Neuronal stem cell (in vitro differentiated cells): ENCODE results near the gene SLC38A10.

Source experiments
- DNase-seq: peaks from one replicate; pipeline ENCODE4 v3.0.0-alpha.2; 2013; ENCODE audit warnings: low spot score
- H2AFZ ChIP-seq: one replicate; pipeline ENCODE4 v1.6.1; 2013; ENCODE audit warnings: mild to moderate bottlenecking, low read length, inconsistent platforms
- H2AK5ac ChIP-seq: 2 replicates; pipeline ENCODE4 v1.6.1; 2013; ENCODE audit warnings: low read depth, mild to moderate bottlenecking, inconsistent platforms, low read length, moderate library complexity, mixed read lengths
- H2BK120ac ChIP-seq: 2 replicates; pipeline ENCODE4 v1.6.1; 2013; ENCODE audit warnings: low read depth, mild to moderate bottlenecking, inconsistent platforms, low read length, moderate library complexity, mixed read lengths
- H2BK12ac ChIP-seq: one replicate; pipeline ENCODE4 v1.6.1; 2013; ENCODE audit warnings: low read length, inconsistent platforms
- H2BK15ac ChIP-seq: 2 replicates; pipeline ENCODE4 v1.6.1; 2013; ENCODE audit warnings: mild to moderate bottlenecking, low read length, inconsistent platforms, mixed read lengths
- H2BK5ac ChIP-seq: one replicate; pipeline ENCODE4 v1.6.1; 2013; ENCODE audit warnings: inconsistent platforms, mild to moderate bottlenecking, low read length, moderate library complexity
- H3K14ac ChIP-seq: one replicate; pipeline ENCODE4 v1.6.1; 2013; ENCODE audit warnings: low read length, inconsistent platforms
- H3K18ac ChIP-seq: 2 replicates; pipeline ENCODE4 v1.6.1; 2013; ENCODE audit warnings: low read length, inconsistent platforms
- H3K23ac ChIP-seq: 2 replicates; pipeline ENCODE4 v1.6.1; 2013; ENCODE audit warnings: low read depth, mild to moderate bottlenecking, mixed read lengths, low read length, inconsistent platforms; ENCODE audit not compliant: poor library complexity
- H3K27ac ChIP-seq: replicated peaks from 3 replicates; pipeline ENCODE4 v1.5.1; 2013; ENCODE audit warnings: low read length, inconsistent platforms
- H3K27me3 ChIP-seq, 3 experiments: 2 replicates each; pipeline ENCODE4 v1.6.1; 2013; ENCODE audit warnings: low read length in 3 of 3, mild to moderate bottlenecking in 2 of 3, inconsistent platforms in 1 of 3, low read depth in 1 of 3, mixed read lengths in 1 of 3, moderate library complexity in 1 of 3; ENCODE audit not compliant: control insufficient read depth in 3 of 3, insufficient read depth in 3 of 3
- H3K36me3 ChIP-seq, 2 donors: replicated peaks in 1 of 2; 2 replicates each; pipeline ENCODE4 v1.6.1; 2013; ENCODE audit warnings: low read length in 2 of 2; ENCODE audit not compliant: control insufficient read depth in 2 of 2, insufficient read depth in 2 of 2
- H3K4ac ChIP-seq: 2 replicates; pipeline ENCODE4 v1.6.1; 2013; ENCODE audit warnings: inconsistent platforms, mild to moderate bottlenecking, low read length, moderate library complexity
- H3K4me1 ChIP-seq, 2 donors: 1 replicate in 1 of 2; 2 replicates in 1 of 2; pipeline ENCODE4 v1.6.1; 2013; ENCODE audit warnings: low read length in 2 of 2, low read depth in 1 of 2; ENCODE audit not compliant: control insufficient read depth in 2 of 2, insufficient read depth in 1 of 2
- H3K4me2 ChIP-seq: one replicate; pipeline ENCODE4 v1.6.1; 2013; ENCODE audit warnings: mild to moderate bottlenecking, low read length, inconsistent platforms; ENCODE audit not compliant: insufficient read depth, poor library complexity, severe bottlenecking
- H3K4me3 ChIP-seq, 2 donors: 2 replicates each; pipeline ENCODE4 v1.5.1; 2013; ENCODE audit warnings: low read length in 2 of 2, mild to moderate bottlenecking in 2 of 2, inconsistent platforms in 1 of 2, moderate library complexity in 1 of 2
- H3K79me1 ChIP-seq: one replicate; pipeline ENCODE4 v1.6.1; 2013; ENCODE audit warnings: low read depth, mild to moderate bottlenecking, inconsistent platforms, low read length, moderate library complexity
- H3K9ac ChIP-seq: one replicate; pipeline ENCODE4 v1.6.1; 2013; ENCODE audit warnings: mild to moderate bottlenecking, low read depth, low read length, inconsistent platforms; ENCODE audit not compliant: poor library complexity
- H3K9me3 ChIP-seq, 2 donors: replicated peaks in 1 of 2; 2 replicates each; pipeline versions ENCODE3 to v1.6.1; 2013; ENCODE audit warnings: low read length in 2 of 2, mild to moderate bottlenecking in 2 of 2, inconsistent platforms in 1 of 2, low read depth in 1 of 2, mixed read lengths in 1 of 2, moderate library complexity in 1 of 2; ENCODE audit not compliant: control insufficient read depth in 2 of 2, insufficient read depth in 1 of 2
- H4K8ac ChIP-seq: one replicate; pipeline ENCODE4 v1.6.1; 2013; ENCODE audit warnings: low read depth, mild to moderate bottlenecking, inconsistent platforms, low read length, moderate library complexity
- H4K91ac ChIP-seq: one replicate; pipeline ENCODE4 v1.6.1; 2013; ENCODE audit warnings: low read length, low read depth, mild to moderate bottlenecking, inconsistent platforms; ENCODE audit not compliant: poor library complexity
- WGBS, 2 donors: extraction: QIAGEN DNeasy Blood & Tissue Kit; methylation state at CpG; one replicate each; pipeline ENCODE4 v1.1.7; 2013; ENCODE audit warnings: missing lambda C conversion rate in 2 of 2, mixed read lengths in 1 of 2; ENCODE audit not compliant: insufficient read length in 2 of 2, insufficient replicate concordance in 1 of 2; ENCODE audit errors: extremely low coverage in 2 of 2; 5-methylcytosine and 5-hydroxymethylcytosine counted together

The SLC38A10 gene

DNA sequence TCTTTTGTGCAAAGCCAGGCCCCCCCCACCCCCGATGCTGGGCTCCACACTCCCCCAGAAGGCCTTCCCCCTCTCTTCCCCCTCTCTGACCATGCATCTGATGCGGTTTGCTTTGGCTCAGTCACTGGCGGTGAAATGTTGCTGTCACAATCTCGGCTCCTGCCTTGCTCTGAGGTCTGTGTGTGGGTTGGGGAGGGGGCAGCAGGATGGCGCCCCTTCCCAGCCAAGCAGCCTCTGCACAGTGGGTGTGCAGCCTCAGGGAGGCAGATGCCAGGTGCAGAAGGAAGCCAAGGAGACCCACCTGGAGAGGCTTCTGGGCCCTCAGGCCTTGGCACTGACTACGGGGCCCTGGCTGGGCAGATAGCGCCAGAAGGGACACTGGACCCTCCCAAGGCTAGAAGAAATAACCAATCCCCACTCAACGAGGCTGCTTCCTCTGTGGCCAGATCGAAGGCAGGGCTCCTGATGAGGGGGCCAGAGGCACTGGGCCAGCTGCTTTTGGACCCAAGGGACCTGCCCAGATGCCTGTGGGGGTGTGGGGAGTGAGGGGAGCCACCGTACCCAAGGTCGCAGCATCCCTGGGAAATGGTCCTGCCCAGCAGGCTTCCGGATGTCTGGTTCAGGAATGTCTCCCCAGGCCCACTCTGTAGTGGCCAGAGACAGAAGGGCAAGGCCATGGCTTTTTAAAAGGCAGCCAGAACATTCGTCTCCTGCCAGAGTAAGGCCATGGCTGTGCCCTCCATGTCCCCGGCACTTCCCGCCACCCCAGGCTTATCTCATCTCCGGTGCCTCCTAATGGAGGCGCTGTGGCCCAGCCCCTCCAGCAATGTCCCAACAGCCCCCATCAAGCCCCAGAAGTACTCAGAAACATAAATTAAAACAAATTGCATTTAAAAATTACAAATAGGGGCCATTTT lies 43.4 kb upstream of the SLC38A10 start:
- peak overlapping the region; percentile 81 for H3K18ac ChIP-seq
- peak overlapping the region; percentile 88 for H2AK5ac ChIP-seq
- no peaks in the 10 kb centered on the region for H3K9me3 ChIP-seq
- H3K23ac ChIP-seq: peak overlapping the region; percentile 60
- no peak overlapping the region for H4K91ac ChIP-seq
- H3K14ac ChIP-seq: no peak overlapping the region
- H3K36me3 ChIP-seq: peaks cover 0 to 9% of the 10 kb centered on the region in 2 donors
- WGBS, 2 donors: no CpG with 5 or more reads among the region's 17 CpGs
- H2BK120ac ChIP-seq: no peak overlapping the region
- no peak overlapping the region for H3K4ac ChIP-seq
- no peak overlapping the region for H3K9ac ChIP-seq
- H2BK12ac ChIP-seq: peak overlapping the region; percentile 65
- H3K4me2 ChIP-seq: no peak overlapping the region
- no peak overlapping the region for H3K27ac ChIP-seq
- H2BK5ac ChIP-seq: no peak overlapping the region
- DNase-seq: no peak
- peaks cover 16% of the 10 kb centered on the region for H3K79me1 ChIP-seq
- H4K8ac ChIP-seq: peak overlapping the region; percentile 92
- no peak overlapping the region for H2AFZ ChIP-seq
- H3K27me3 ChIP-seq: peaks cover 0 to 10% (median 9%) of the 10 kb centered on the region in 3 experiments
- no peak overlapping the region for H2BK15ac ChIP-seq
- H3K4me1 ChIP-seq: peaks cover 34 to 38% of the 10 kb centered on the region in 2 donors
- H3K4me3 ChIP-seq: no peak overlapping the region

GRCh38 chr17:81337476-81337879 lies 42.4 kb upstream of the SLC38A10 start:
- peaks cover 34 to 42% of the 10 kb centered on the region in 2 donors for H3K4me1 ChIP-seq
- H3K4ac ChIP-seq: no peak overlapping the region
- no peak overlapping the region for H4K91ac ChIP-seq
- peaks cover 0 to 21% (median 9%) of the 10 kb centered on the region in 3 experiments for H3K27me3 ChIP-seq
- no peak overlapping the region for H3K9ac ChIP-seq
- H2BK5ac ChIP-seq: no peak overlapping the region
- H4K8ac ChIP-seq: no peak overlapping the region
- no peak overlapping the region for H3K4me3 ChIP-seq
- H3K14ac ChIP-seq: no peak overlapping the region
- H3K27ac ChIP-seq: no peak overlapping the region
- H3K36me3 ChIP-seq: peaks cover 0 to 4% of the 10 kb centered on the region in 2 donors
- peak overlapping the region; percentile 93 for H2AK5ac ChIP-seq
- peaks cover 10% of the 10 kb centered on the region for H3K79me1 ChIP-seq
- H3K9me3 ChIP-seq: no peaks in the 10 kb centered on the region
- no peak overlapping the region for H2AFZ ChIP-seq
- no peak for DNase-seq
- peak overlapping the region; percentile 90 for H3K18ac ChIP-seq
- no peak overlapping the region for H2BK12ac ChIP-seq
- no CpG with 5 or more reads among the region's 14 CpGs for WGBS, 2 donors
- no peak overlapping the region for H3K4me2 ChIP-seq
- no peak overlapping the region for H3K23ac ChIP-seq
- no peak overlapping the region for H2BK120ac ChIP-seq
- no peak overlapping the region for H2BK15ac ChIP-seq

DNA sequence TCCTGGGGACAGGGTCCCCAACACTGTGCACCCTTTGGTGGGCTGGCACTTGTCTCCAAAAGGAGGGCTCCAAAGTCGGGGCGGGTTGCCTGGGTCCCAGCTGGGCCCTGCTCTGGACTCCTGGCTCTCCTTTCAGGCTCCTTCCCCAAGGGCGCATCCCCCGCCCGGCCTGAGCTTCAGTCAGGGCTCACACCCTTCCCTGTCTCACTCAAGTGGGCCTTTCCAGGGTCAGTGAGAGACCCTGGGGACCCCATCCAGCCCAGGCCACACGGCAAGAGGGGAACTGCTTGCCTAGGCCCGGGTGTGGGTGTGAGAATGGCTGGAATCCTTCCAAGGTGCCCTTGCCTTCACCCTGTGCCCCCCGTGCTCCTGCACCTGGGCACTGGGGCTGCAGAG lies 41.8 kb upstream of the SLC38A10 start:
- no peak overlapping the region for H2BK5ac ChIP-seq
- H3K4me3 ChIP-seq: no peak overlapping the region
- DNase-seq: no peak
- H3K18ac ChIP-seq: peak overlapping the region; percentile 90
- peaks cover 34 to 41% of the 10 kb centered on the region in 2 donors for H3K4me1 ChIP-seq
- H3K4ac ChIP-seq: peak overlapping the region; percentile 19
- H2AFZ ChIP-seq: no peak overlapping the region
- peaks cover 0 to 4% of the 10 kb centered on the region in 2 donors for H3K36me3 ChIP-seq
- no peak overlapping the region for H3K9ac ChIP-seq
- no peak overlapping the region for H3K4me2 ChIP-seq
- peak overlapping the region; percentile 42 for H2BK12ac ChIP-seq
- peak overlapping the region; percentile 88 for H2BK15ac ChIP-seq
- peaks cover 0 to 27% (median 7%) of the 10 kb centered on the region in 3 experiments for H3K27me3 ChIP-seq
- peak overlapping the region; percentile 28 for H3K23ac ChIP-seq
- H4K91ac ChIP-seq: peak overlapping the region; percentile 61
- H3K9me3 ChIP-seq: no peaks in the 10 kb centered on the region
- H2BK120ac ChIP-seq: peak overlapping the region; percentile 64
- no peak overlapping the region for H4K8ac ChIP-seq
- peaks cover 10% of the 10 kb centered on the region for H3K79me1 ChIP-seq
- WGBS, 2 donors: no CpG with 5 or more reads among the region's 8 CpGs
- peak overlapping the region; percentile 93 for H2AK5ac ChIP-seq
- no peak overlapping the region for H3K27ac ChIP-seq
- H3K14ac ChIP-seq: peak overlapping the region; percentile 89

DNA sequence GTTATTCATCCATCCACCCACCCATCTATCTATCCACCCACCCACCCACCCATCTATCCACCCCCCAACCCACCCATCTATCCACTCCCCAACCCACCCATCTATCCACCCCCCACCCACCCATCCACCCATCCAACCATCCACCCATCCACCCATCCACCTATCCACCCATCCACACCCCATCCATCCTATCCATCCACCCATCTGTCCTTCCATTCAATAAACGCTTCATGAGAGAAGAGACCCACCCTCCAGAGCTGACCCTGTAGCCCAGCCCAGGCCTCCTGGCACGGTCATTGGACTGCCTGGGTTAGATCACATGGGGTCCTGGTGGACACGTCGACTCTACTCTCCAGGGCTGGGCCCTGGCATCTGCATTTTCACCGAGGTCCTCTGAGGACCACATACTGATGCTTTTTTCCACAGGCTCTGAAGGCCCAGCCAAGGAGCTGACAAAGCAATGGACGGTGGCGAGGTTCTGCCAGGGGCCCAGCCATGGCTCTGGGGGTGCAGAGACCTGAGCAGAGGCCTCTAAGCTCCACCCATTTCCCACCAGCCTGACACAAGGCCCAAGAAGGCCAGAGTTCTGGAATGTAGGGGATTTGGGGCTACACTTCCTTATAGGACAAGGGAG lies 41.3 kb upstream of the SLC38A10 start:
- Histone ChIP-seq H2BK12ac (no peak overlapping the region), H3K4me2 (no peak overlapping the region), H4K91ac (no peak overlapping the region), H3K4me1 (peaks cover 38 to 40% of the 10 kb centered on the region in 2 donors), H3K9me3 (no peaks in the 10 kb centered on the region), H3K4ac (no peak overlapping the region), H3K36me3 (peaks cover 0 to 4% of the 10 kb centered on the region in 2 donors), H3K4me3 (no peak overlapping the region), H4K8ac (no peak overlapping the region), H2AFZ (no peak overlapping the region), H3K14ac (peak overlapping the region; percentile 41), H3K23ac (no peak overlapping the region), H3K27me3 (peaks cover 0 to 32% (median 4%) of the 10 kb centered on the region in 3 experiments), H3K27ac (no peak overlapping the region), H3K9ac (no peak overlapping the region), H2AK5ac (peak overlapping the region; percentile 93), H3K18ac (peak overlapping the region; percentile 90), H2BK120ac (peak overlapping the region; percentile 64), H3K79me1 (peaks cover 10% of the 10 kb centered on the region), H2BK5ac (no peak overlapping the region), H2BK15ac (peak overlapping the region; percentile 88)
- DNase-seq: no peak
- WGBS, 2 donors: no CpG with 5 or more reads among the region's 7 CpGs
